ENCODE data around the gene AP3B1. TPM values are rescaled to one million over a fixed set of nuclear protein-coding genes. Genes with fewer than 3 reads are reported as not detected.

The AP3B1 gene
- total RNA-seq, 1 donor, result 113 TPM

GRCh38 chr5:78253201-78253600 is 41.3 kb downstream of the AP3B1 start:
- no peak for TF ChIP-seq CTCF (IDR thresholded peaks at IDR 0.05; ENCODE audit: insufficient read depth, low read depth, low read length)
- DNase-seq (ENCODE audit: low read depth), result no peak
- no peak overlapping the region for H3K4me3 ChIP-seq (ENCODE audit: low read depth, low read length)

- DNase-seq (ENCODE audit: low read depth), result no peak
- TF ChIP-seq CTCF (IDR thresholded peaks at IDR 0.05; ENCODE audit: insufficient read depth, low read depth, low read length), result no peak
- H3K4me3 ChIP-seq (ENCODE audit: low read depth, low read length), result no peak overlapping the region
Measured at GRCh38 chr5:78252715-78253114, 41.8 kb downstream of the AP3B1 start.

DNA sequence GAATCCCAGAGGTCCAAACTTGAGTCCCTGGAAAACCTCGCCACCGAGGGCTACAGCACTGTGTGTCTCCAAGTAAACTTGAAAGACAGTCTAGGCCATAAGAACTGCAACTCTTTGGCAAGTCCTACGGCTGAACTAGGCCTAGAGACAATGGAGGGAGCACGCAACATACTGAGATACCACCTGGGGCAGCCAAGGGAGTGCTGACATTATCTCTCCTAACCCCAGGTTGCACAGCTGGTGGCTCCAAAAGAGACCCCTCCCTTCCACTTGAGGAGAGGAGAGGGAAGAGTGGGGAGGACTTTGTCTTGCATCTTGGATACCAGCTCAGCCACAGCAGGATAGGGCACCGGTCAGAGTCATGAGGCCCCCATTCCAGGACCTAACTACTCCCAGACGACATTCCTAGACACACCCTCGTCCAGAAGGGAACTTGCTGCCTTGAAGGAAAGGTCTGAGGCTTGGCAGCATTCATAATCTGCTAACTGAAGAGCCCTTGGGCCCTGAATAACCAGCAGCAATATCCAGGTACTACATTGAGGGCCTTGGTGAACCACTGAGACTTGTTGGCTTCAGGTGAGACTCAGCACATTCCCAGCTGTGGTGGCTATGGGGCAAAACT is 42.7 kb downstream of the AP3B1 start:
- DNase-seq (ENCODE audit: low read depth), result no peak
- H3K4me3 ChIP-seq (ENCODE audit: low read depth, low read length), result no peak overlapping the region
- no peak for TF ChIP-seq CTCF (IDR thresholded peaks at IDR 0.05; ENCODE audit: insufficient read depth, low read depth, low read length)

- no peak for TF ChIP-seq CTCF (IDR thresholded peaks at IDR 0.05; ENCODE audit: insufficient read depth, low read depth, low read length)
- H3K4me3 ChIP-seq (ENCODE audit: low read depth, low read length), result no peak overlapping the region
- peak; percentile 18 for DNase-seq (ENCODE audit: low read depth)
Measured at GRCh38 chr5:78245136-78245535, 49.4 kb downstream of the AP3B1 start.

- peak; percentile 72 for DNase-seq (ENCODE audit: low read depth)
- no peak overlapping the region for H3K4me3 ChIP-seq (ENCODE audit: low read depth, low read length)
- TF ChIP-seq CTCF (IDR thresholded peaks at IDR 0.05; ENCODE audit: insufficient read depth, low read depth, low read length), result no peak
Measured at GRCh38 chr5:78243639-78244038, 50.9 kb downstream of the AP3B1 start.

DNA sequence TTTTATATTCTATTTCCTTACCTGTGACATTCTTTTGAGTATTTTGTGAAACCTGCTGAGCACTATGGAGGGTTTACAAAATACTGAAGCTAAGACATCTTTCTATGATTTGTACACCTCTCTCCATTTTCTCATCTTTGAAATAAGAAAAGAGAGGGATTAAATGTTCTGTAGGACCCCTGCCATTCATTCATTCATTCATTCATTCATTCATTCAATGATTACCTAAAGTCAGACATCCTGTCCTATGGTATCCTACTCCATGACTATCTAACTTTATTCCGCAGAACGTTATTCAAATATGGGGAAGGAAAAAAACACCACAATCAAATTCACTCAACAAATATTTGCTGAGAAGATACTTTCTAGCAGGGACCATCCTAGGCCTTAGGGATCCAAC is 51.4 kb downstream of the AP3B1 start:
- TF ChIP-seq CTCF (IDR thresholded peaks at IDR 0.05; ENCODE audit: insufficient read depth, low read depth, low read length), result no peak
- no peak overlapping the region for H3K4me3 ChIP-seq (ENCODE audit: low read depth, low read length)
- DNase-seq (ENCODE audit: low read depth), result no peak

- H3K4me3 ChIP-seq (ENCODE audit: low read depth, low read length), result no peak overlapping the region
- peak; percentile 73 for DNase-seq (ENCODE audit: low read depth)
- no peak for TF ChIP-seq CTCF (IDR thresholded peaks at IDR 0.05; ENCODE audit: insufficient read depth, low read depth, low read length)
Measured at GRCh38 chr5:78242001-78242400, 52.5 kb downstream of the AP3B1 start.

All from fibroblast of villous mesenchyme (primary cell).